Stimulated activated CD4-positive, alpha-beta T cell treated with anti-CD3 and anti-CD28 coated beads, Interleukin-4, amount 100 ng/mL, for 1 hour (primary cell): ENCODE data around the gene HCAR2.
"Not testable (repeated sequence)": the region's sequence is repeated elsewhere in the genome, so short reads cannot be mapped to it uniquely, and the experiment has no call there.

ENCODE experiments used
- DNase-seq: peaks from one replicate; pipeline ENCODE4 v3.0.0-alpha.2; 2020

Gene HCAR2

GRCh38 chr12:122702890-122703611 is at the start of gene HCAR2:
HCAR2 (minus strand) TSS chr12:122703357; CDS start chr12:122703283, 74 bp downstream.
- DNase-seq, result not testable (repeated sequence)

GRCh38 chr12:122752464-122753318 is 49.5 kb upstream of the HCAR2 start, which contains the start of gene DENR:
DENR (plus strand) TSS chr12:122752824; CDS start chr12:122753702, 878 bp downstream.
- peak; percentile 99 for DNase-seq

- not testable (repeated sequence) for DNase-seq
These were observed 47.8 kb upstream of the HCAR2 start for GRCh38 chr12:122750781-122751515.

- DNase-seq, result no peak
These were observed 46.6 kb upstream of the HCAR2 start for GRCh38 chr12:122749569-122750332.

- no peak for DNase-seq
These were observed 44.3 kb upstream of the HCAR2 start for GRCh38 chr12:122747224-122748135.

GRCh38 chr12:122743895-122744525 is 40.9 kb upstream of the HCAR2 start:
- DNase-seq, result no peak

- DNase-seq, result no peak
These were observed 37.2 kb upstream of the HCAR2 start for GRCh38 chr12:122740351-122740750.

GRCh38 chr12:122738571-122738970 is 35.4 kb upstream of the HCAR2 start:
- DNase-seq, result no peak

GRCh38 chr12:122732611-122733010 is 29.5 kb upstream of the HCAR2 start:
- no peak for DNase-seq

GRCh38 chr12:122732170-122732569 is 29.0 kb upstream of the HCAR2 start:
- no peak for DNase-seq

- peak; percentile 43 for DNase-seq
These were observed 27.3 kb upstream of the HCAR2 start, which contains the start of gene HCAR1 for GRCh38 chr12:122730215-122731014. HCAR1 (minus strand) TSS chr12:122730844; CDS start chr12:122730339, 505 bp downstream.

GRCh38 chr12:122729583-122730214 is 26.5 kb upstream of the HCAR2 start:
- DNase-seq, result no peak

GRCh38 chr12:122726080-122726558 is 23.0 kb upstream of the HCAR2 start:
- DNase-seq, result peak; percentile 23

GRCh38 chr12:122725452-122726079 is 22.4 kb upstream of the HCAR2 start:
- no peak for DNase-seq

- no peak for DNase-seq
These were observed 21.6 kb upstream of the HCAR2 start for GRCh38 chr12:122724641-122725243.

GRCh38 chr12:122722387-122722786 is 19.2 kb upstream of the HCAR2 start:
- DNase-seq, result no peak

GRCh38 chr12:122721057-122721545 is 17.9 kb upstream of the HCAR2 start:
- no peak for DNase-seq

GRCh38 chr12:122716658-122717057 is 13.5 kb upstream of the HCAR2 start, which contains the start of gene HCAR3:
HCAR3 (minus strand) TSS chr12:122716811; CDS start chr12:122716737, 74 bp downstream.
- DNase-seq, result not testable (repeated sequence)
